HG03280 (cell line): ENCODE data around the gene LAMC3.

Source experiments
- ATAC-seq: cut with Tn5 transposase; IDR thresholded peaks from one replicate; pipeline ENCODE4 v1.9.1; 2021; ENCODE audit warnings: mild to moderate bottlenecking, moderate library complexity; ENCODE audit not compliant: unreplicated experiment

Gene LAMC3

DNA sequence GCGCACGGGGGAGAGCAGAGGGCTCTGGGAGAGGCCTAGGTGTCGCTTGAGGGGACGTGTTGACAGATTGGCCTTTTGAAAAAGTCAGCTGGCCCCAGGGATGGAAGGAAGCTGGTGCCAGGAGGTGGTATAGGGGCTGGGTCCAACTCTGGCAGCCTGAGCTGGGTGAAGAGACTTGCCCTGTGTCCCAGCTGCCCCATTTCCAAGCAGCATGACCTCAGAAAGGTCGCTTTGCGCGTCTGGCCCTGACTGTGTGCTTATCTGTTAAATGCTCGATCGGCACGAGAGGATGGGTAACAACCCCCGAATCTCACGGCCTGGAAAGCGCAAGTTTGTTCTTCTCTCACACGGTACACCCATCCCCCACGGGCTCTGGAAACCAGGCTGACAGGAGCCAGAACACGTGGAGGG, 31.2 kb upstream of the LAMC3 start:
- no peak for ATAC-seq

DNA sequence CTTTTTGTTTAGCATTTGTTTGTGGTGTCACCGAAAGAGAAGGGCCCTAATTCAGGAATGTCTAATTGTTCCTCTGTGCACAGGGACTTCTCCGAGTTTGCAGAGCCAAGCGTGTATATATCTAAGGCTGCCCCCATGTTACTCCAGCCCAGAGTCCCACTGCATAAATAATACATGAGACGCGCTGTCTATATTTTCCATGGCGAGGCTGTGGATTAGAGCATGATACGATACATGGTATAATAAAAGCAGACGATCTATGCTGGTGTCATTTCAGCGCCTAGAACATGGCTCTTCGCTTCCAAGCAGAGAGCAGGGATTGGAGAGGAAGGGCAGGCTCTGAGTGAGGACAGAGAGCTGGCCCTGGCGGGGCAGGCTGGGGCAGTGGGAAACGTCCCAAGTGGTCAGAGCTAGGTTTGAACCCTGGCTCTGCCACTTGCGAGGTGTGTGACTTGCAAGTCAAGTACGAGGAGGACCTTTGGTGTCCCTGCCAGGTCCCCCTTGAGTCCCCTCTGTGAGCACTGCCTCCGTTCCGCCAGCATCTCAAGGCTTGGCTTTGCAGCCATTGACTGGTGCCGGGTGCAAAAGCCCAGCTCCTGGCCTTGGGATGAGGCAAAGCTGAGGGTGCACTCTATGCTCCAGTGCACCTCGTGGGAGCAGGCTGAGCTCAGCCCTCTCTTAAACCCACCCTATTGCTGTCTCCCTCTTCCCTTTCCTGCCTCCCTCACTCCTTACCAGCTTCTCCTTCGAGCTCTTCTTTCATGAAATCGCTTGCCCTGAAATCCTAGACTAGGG, 29.2 kb upstream of the LAMC3 start:
- no peak for ATAC-seq

DNA sequence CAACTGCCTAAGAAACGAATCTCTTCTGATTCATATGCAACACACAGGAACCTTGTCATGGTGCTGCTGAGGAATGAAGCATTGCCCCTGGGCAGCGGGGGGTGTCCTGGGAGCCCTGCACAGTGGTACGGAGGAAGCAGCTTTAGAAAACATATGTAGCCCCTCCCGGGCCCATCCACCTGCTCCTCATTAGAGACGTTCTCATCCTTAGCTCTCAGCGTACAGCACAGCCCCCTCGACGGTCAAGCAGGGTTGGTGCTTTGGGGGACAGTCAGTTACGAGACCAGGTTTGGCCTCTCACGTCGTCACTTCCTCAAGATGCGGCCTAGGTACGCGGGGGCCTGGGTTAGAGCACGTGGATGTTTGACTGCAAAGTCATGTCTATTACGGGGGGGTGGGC, 28.4 kb upstream of the LAMC3 start:
- no peak for ATAC-seq

DNA sequence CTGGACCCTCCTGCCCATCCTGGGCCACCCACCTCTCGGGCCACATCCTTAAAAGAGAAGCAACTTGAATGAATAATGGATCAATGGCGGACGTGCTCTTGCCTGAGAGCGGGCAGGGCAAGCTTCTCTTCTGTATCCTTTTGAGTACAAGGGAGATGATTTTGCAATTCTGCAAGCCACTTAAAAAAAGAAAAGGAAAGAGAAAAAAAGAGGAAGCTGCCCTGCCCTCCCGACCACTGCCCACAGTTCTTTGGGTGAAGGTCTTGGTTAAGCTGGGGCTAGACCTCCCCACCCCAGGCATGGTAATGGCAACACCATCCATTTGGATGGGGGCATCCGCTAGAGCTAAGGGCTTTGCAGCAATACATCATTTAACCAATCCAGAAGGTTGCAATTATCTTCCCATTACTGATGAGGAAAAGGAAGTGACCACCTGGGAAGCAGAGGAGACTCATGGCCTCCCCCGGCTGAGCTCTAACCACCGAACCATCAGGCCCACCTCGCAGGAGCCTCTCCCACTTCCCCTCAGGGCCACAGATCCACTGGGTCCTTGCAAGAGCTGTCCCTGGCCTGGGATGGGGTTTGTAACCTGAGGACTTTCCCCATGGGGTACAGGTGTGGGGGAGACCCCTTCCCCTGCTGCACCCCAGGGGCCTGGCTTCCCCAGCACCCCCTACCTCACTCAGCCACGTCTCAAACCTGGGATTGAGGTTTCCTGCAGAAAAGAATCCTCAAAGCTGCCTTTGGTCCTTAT, 27.8 kb upstream of the LAMC3 start:
- ATAC-seq = no peak

DNA sequence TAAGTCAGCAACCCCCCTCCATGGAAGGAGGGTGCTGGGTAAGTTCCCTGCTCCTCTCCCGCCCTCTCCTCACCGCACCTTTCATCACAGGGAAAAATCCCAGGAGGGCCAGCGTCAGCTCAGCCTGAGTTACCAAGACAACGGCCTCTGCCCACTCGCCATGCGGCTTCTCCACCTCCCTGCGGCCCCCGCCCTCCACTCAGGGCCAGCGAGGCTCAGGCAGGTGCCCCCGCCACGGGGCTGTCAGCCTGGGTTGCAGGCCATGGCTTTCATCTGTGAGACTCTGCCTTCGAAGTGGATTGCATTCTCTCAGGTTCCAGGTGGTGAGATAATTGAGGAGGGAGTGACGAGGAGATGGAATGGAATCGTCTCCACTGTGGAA, 27.2 kb upstream of the LAMC3 start:
- ATAC-seq = no peak

DNA sequence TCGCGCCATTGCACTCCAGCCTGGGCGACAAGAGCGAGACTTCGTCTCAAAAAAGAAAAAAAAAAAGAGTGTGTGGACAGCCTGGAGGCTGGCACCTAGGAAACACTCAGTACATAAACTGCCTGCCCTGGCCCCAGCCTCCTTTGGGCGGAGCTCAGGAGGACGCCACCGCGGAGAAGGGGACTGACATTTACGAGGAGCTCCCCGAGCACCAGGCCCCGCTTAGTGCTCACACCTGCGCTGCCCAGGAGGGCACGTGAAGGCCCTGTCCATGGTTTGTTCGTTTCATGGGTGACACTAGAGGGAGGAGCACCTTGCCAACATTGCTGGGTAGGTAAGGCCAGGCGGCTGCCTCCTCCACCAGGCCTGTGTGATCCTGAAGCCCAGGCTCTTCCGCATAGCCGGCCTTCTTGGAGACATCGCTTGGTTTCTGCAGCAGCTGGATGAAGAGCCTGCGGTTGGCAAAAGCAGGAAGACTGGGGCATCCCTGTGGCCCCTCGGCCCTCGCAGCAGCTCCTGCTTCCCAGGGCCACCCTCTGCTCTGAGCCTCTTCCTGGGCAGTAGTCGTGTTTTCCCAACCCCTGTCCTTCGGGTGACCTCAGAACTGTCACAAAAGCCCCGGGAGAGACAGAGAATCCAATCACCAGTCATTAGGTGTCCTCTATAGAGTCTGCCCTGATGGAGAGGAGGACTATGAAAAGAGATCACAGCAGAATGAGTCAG, 26.2 kb upstream of the LAMC3 start:
- no peak for ATAC-seq

DNA sequence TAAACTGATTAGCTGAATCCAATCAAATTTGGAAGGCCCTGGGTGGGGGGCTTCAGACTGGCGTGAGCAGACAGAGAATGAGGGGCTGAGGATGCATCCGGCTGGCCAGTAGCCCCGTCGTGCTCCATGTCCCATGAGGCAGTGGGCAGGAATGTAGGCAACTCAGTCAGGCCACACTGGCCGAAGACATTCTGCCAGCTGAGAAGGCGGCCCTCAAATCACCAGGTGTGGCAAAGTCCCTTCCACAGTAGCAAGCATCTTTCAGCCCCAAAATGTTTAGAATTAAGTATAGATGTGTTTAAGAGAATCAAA, 25.7 kb upstream of the LAMC3 start:
- ATAC-seq = no peak

DNA sequence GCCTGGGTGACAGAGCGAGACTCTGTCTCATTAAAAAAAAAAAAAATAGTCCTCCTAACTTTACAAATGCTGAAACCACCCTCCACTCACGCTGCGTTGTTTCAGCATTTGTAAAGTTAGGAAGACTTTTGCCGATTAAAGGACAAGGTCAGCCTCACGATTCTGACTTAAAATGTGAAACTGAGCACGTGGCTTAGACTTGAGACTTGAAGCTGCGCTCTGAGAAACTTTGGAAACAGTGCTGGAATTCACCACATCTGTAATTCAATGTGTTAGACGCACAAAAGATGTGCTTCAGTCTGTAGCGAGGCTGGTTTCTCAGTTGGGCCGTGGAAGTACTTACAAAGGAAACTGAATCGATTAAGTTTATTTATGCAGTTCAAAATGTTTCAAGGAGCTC, 25.0 kb upstream of the LAMC3 start:
- no peak for ATAC-seq

DNA sequence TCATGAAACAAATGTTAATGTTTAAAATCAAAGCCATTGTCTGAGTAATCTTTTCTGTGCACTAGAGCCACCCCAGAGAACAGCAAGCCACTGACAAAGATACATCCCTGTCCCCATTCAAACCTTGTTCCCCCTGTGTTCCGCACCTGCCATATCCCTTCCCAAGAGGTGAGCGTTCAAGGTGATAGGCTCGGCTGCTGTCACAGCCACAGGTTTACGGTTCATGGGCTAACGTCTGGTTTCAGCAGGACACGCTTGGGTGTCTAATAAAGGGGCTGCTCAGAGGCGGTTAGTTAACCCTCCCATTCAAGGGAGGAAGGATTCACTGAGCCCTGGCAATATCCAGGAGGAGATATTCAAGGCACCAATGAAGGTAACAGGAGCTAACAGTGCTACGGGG, 24.5 kb upstream of the LAMC3 start:
- ATAC-seq = no peak

DNA sequence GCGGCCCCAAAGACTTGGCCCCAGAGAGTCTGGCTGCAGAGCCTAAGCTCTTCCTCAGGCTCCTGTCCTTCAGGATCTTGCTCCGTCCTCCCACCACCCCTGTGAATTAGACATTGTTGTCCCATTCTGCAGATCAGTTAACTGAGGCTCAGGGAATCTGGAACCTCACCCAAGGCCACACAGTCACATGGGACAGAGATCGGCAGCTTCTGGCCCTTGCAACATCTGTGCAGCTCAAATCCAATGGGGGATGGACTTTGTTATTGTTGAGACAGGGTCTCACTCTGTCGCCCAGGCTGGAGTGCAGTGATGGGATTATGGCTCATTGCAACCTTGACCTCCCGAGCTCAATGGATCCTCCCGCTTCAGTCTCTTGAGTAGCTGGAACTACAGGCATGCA, 23.9 kb upstream of the LAMC3 start:
- ATAC-seq = no peak

DNA sequence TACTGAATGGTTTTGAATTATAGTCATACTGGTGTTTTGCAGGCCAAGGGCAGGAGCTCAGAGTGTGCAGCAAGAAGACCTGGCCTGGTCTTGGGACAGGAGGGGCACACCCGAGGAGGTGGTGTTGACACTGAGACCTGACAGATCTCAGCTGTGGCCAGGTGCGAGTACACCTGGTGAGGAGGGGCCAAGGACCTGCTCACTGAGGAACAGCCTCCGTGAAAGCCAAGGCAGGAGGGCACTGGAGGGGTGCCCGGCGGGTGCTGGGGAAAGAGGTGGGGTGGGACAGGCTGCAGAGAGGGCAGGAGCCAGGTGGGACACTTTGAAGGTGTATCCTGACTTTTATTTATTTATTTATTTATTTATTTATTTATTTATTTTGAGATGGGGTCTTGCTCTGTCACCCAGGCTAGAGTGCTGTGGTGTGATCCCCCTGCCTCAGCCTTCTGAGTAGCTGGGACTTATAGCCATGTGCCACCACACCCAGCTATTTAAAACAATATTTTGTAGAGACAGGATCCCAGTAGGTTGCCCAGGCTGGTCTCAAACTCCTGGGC, 23.3 kb upstream of the LAMC3 start:
- ATAC-seq = no peak

DNA sequence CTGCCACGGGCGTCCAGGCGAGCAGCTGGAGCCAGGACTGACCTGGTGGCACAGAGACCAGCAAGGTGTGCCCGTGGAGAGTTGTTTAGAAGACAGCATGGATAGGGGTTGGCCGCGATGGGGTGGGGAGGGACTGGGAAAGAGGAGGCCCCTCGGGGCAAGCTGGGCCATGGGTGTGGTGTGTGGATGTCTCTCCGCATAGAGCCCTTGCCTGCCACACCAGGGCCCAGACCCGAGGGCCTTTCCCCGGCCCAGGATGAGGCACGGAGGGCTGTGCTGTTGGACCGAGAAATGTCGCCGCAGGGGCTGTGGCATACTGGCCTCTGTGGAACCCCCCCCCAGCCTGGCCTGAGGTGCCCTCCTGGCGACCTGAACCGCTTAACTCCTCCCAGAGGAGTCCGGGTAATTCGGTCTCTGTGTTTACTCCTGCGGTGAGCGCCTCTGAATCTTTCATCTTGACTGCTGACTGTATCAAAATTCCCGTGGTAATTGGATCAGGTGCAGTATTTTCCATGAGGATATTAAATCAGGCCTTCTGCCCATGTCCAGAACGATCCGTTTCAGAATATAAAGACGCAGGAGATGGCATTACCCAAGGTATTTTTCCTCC, 22.5 kb upstream of the LAMC3 start:
- ATAC-seq = no peak

DNA sequence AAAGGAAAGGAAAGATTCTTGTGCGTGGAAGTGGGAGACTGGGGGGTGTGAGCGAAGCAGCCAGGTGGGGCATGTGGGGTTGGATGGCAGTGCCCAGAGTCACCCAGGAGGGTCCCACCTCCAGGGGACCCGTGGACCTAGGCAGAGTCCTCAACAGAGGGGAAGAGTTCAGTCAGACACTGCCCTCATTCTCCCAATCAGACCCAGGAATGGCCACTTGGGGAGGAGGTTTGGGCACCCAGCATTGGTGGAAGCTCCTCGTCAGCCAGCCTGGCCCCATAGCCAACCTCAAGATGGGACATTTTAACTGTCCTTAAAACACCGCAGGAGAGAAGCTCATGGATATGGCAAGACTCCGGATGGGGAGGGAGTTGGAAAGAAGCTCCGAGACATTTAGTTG, 21.9 kb upstream of the LAMC3 start:
- ATAC-seq = no peak

DNA sequence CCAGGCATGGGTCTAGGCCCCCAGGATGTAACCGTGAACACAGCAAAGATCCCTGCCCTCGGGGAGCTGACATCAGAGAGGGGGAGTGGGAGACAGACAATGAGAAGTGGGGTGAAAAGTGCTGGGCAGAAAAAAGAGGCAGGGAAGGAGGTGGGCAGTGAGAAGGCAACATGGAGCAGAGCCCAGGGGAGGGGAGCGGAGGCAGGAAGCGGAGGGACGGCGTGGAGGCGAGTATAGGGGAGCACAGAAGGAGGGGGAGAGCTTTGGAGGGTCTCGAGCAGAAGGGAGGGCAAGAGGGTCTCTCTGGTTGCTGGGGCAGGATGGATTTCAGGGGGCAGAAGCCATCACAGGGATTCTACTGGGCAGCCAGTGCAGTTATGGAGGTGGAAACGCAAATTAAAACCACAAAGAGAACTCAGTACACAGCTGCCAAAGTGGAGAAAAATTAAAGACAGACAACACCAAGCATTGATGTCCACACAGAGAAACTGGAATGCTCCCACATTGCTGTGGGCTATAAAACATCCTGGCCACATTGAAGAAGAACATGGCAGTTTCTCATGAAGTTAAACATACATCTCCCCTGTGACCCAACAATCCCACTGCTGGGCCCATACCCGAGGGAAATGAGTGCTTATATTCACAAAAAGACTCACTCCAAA, 21.1 kb upstream of the LAMC3 start:
- no peak for ATAC-seq

DNA sequence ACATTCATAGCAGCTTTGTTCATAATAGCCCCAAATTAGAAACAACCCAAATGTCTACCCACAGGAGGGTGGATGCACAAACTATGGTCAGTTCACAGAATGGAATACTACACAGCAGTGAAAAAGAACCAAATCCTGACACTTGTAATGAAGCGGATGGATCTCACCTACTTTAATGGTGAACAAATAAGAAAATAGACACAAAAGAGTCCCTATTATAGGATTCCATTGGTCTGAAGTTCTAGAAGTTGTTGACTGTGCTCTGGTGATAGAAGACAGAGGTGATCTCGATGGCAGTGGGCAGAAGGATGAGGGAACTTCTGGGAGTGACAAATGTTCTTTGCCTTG, 20.6 kb upstream of the LAMC3 start:
- no peak for ATAC-seq

DNA sequence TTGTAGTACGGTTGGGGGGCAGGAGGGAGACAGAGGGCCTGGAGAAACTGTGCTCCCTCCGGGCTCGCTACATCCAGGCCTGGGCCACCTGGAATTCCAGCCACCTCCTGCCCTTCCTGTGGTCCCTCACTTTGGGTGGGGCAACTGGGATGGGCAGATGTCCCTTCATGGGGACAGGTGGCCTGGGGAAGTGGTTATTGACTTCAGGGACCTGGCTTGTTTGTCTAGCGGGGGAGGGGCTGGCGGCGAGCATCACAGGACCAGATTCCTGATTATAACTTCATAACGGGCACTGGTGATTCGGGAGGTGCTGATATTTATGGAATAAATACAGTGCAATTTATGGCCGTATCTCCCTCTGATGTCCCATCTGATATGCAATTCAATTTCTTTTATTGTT, 20.1 kb upstream of the LAMC3 start:
- ATAC-seq = no peak

DNA sequence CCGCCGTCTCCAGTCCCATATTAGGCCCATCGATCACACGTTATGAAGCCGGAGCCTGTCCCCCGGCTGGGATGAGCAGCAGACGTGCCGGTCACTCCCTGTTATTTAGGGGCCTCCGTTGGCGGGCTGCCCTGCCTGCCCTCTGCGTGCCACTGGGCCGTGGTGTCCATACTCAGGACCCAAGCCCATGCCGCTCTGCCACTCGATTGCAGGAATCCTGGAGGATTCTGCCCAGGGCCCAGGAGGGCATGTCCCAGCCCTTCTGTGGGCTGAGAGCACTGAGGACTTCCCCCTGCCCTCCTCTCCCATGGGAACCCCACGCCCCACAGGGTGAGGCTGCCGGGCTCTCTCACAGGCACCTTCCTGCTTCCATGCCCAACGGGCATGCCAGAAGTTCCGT, 19.6 kb upstream of the LAMC3 start:
- ATAC-seq = no peak

DNA sequence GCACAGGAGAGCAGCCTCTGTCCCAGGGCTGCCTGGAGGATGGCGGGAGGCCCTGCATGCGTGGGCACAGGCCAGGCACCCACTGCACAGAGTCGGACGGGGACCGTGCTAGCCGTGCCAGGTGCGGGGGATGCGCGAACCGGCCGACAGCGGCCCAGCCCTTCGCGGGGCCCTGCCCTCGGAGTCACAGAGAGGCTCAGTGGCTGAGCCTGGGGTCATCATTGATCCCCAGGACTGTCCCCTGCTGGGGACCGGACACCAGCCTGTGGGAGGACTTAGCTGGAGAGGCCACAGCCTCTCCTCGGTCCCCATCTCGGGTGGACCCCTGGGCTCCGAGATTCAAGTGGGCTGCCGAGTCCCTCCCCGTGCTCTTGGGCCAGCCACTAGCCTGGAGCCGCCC, 19.1 kb upstream of the LAMC3 start:
- ATAC-seq = no peak

DNA sequence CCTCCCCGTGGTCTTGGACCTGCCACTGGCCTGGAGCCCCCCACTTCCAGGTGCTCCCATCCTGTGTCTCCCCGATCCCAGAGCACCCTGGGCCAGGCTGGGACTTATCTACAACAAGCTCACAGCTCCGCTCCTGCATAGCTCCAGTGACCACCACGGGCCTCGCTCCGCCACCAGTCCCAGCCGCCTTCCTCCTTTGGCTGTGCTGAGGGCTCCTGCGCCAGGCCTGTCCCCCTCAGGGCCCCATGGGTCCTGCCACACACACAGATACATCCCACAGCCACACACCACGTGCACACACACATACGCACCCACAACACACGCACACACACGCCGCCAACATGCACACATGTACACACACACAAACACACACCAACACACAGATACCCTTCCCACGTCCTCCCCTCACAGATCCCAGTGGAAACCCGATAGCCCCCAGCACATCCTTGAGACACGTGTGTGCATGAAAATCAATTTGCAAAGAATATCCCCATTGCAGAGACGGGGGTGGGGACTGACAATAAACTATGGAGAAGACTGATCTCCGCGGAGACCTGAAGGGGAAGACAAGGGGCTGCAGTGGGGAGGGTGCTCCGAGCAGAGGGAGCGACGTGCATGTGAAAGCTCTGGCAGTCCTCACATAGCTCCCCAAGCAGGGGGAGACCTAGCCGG, 18.5 kb upstream of the LAMC3 start:
- no peak for ATAC-seq

DNA sequence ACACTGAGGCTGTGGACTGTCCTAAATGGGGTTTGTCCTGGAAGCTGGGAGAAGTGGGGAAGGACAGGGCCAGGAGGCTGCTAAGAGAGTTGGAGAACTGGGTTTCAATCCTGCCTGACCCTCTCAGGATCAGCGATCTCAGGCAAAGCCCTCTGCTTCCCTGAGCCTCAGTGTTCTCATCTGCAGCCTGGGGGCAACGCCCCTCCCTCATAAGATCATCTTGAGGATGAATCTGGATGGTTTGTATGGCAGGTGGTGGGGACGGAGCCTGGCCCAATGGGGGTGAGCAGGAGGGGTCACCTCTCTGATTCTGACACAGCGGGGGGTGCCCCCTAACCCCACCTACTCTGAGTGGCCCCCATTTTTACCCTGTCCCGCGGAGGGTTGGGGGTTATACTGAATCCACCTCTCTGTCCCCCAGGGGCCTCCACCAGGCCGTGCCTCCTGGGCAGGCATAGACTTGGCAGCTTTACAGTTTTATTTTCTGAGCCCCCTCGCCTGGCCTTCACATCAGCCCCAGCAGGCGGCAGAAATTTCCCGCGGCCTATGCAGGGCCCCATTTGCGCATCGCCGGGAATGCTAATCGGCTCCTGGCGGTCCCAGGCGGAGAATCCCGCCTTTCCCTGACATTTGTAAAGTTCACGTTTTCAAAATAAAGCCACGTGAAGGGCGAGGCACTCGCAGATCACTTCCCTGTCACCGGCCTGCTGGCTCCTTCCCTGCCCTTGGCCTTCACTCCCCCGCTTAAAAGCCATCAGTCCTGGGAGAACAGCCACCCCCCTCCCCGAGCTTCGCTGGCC, 17.8 kb upstream of the LAMC3 start:
- no peak for ATAC-seq
